Gastroesophageal sphincter (tissue), 4 donors: ENCODE measurements around the gene CAPN2. TPM values are rescaled to one million over a fixed set of nuclear protein-coding genes. Genes with fewer than 3 reads are reported as not detected.

Experiments
- ATAC-seq: fragments of 150-250 bp; one replicate; pipeline ENCODE4 v1.9.1; 2016; ENCODE audit warnings: mild to moderate bottlenecking, moderate library complexity
- H3K27ac ChIP-seq, 4 donors: fragments of 200-600 bp; sonication (generic) in 3 of 4; 1 replicate in 3 of 4; 2 replicates in 1 of 4; pipeline ENCODE4 v1.5.1; 2016 to 2019
- H3K27me3 ChIP-seq: fragments of 200-600 bp; sonication (generic); one replicate; pipeline ENCODE4 v1.5.1; 2019
- H3K36me3 ChIP-seq, 2 donors: fragments of 200-600 bp; sonication (generic); one replicate each; pipeline ENCODE4 v1.5.1; 2019; ENCODE audit warnings: control low read depth in 1 of 2
- H3K4me1 ChIP-seq, 3 donors: fragments of 200-600 bp; sonication (generic); 1 replicate in 2 of 3; 2 replicates in 1 of 3; pipeline ENCODE4 v1.5.1; 2016 to 2019; ENCODE audit warnings: control low read depth in 2 of 3
- H3K4me3 ChIP-seq, 2 donors: fragments of 200-600 bp; sonication (generic); one replicate each; pipeline ENCODE4 v1.5.1; 2019; ENCODE audit warnings: mild to moderate bottlenecking in 1 of 2, moderate library complexity in 1 of 2
- H3K9me3 ChIP-seq, 3 donors: fragments of 200-600 bp; sonication (generic); one replicate each; pipeline ENCODE4 v1.5.1; 2017 to 2019; ENCODE audit warnings: control low read depth in 2 of 3
- CTCF ChIP-seq, 4 experiments: fragments of 200-600 bp in 2 of 4; fragments of 450-650 bp in 2 of 4; sonication (generic) in 1 of 4; IDR thresholded peaks; one replicate each; pipeline ENCODE4 v1.5.1; 2017 to 2019; ENCODE audit warnings: antibody characterized with exemption in 4 of 4, mild to moderate bottlenecking in 2 of 4, moderate library complexity in 2 of 4
- EP300 ChIP-seq: sonication (generic); formaldehyde crosslinking; IDR thresholded peaks from one replicate; pipeline ENCODE4 v1.6.1; 2017; ENCODE audit warnings: antibody characterized with exemption, mild to moderate bottlenecking
- POLR2A ChIP-seq, 2 donors: fragments of 450-650 bp; IDR thresholded peaks; one replicate each; pipeline ENCODE4 v1.6.1; 2017; ENCODE audit warnings: antibody characterized with exemption in 2 of 2, mild to moderate bottlenecking in 2 of 2, moderate library complexity in 1 of 2
- POLR2AphosphoS5 ChIP-seq: sonication (generic); formaldehyde crosslinking; IDR thresholded peaks from one replicate; pipeline ENCODE4 v1.6.1; 2017; ENCODE audit warnings: antibody characterized with exemption
- WGBS, 2 donors: methylation state at CpG; one replicate each; pipeline ENCODE4 v1.1.5; 2018; ENCODE audit warnings: low coverage in 1 of 2; 5-methylcytosine and 5-hydroxymethylcytosine counted together
- total RNA-seq, 4 donors: library from RNA; depleted of rRNA; stranded (reverse); fragments of >200 nt; gene quantifications; one replicate each; pipeline ENCODE4 v1.1.0, GENCODE V29; 2016

Gene CAPN2
- total RNA-seq, 4 donors from 2014 or later: 140 to 174 (median 149) TPM

DNA sequence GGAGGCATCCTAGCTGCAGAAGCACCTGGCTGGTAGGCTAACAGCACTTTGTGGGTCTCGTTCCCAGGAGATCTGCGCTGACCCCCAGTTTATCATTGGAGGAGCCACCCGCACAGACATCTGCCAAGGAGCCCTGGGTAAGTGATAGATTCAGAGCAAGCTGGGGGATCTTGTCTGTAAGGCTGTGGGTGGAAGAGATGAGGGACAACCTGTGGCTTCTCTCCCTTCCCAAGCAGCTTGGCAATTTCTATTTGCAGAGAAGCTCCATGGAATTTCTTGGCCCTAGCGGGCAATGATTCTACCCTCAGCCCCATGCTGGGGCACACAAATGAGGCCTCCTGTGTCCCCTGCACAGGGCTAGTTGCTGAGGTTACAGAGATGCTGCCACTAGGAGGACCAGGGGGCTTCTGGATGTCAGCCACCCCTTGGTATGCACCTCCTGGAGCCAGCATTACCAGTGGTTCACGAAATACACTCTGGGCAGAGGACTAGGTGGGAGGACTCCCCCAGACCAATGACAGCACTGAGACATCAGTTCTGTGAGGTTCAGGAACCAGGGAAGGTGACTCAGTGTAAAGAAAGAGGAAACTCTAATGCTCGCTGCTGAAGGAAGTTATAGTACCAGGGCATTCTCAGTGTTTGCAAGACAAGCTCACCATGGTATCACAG lies 5.5 kb downstream of the CAPN2 start:
- Histone ChIP-seq H3K4me3 (no peak overlapping the region), H3K4me1 (peaks cover 15 to 94% (median 66%) of the 10 kb centered on the region in 3 donors), H3K27me3 (no peaks in the 10 kb centered on the region), H3K27ac (peak overlapping the region in 3 of 4 donors; percentile 76 to 98 (median 81)), H3K9me3 (no peaks in the 10 kb centered on the region), H3K36me3 (peaks cover 0 to 51% of the 10 kb centered on the region in 2 donors)
- no peak for ATAC-seq
- WGBS, 2 donors: 71 to 79% methylated on average over 1 to 4 of the region's 6 CpGs
- TF ChIP-seq CTCF (IDR thresholded peaks at IDR 0.05): no peak
- TF ChIP-seq POLR2AphosphoS5: no peak
- no peak for TF ChIP-seq EP300
- TF ChIP-seq POLR2A (IDR thresholded peaks at IDR 0.05): no peak

GRCh38 chr1:223718850-223719249 lies 6.5 kb downstream of the CAPN2 start:
- H3K4me3 ChIP-seq: no peak overlapping the region
- WGBS, 2 donors: 59 to 80% methylated on average over 2 to 5 of the region's 5 CpGs
- H3K27ac ChIP-seq: peak overlapping the region; percentile 6 to 98 (median 78)
- no peak for ATAC-seq
- peaks cover 0 to 61% of the 10 kb centered on the region in 2 donors for H3K36me3 ChIP-seq
- H3K27me3 ChIP-seq: no peaks in the 10 kb centered on the region
- TF ChIP-seq POLR2AphosphoS5: no peak
- no peak for TF ChIP-seq EP300
- TF ChIP-seq CTCF (IDR thresholded peaks at IDR 0.05): no peak
- no peak for TF ChIP-seq POLR2A (IDR thresholded peaks at IDR 0.05)
- peaks cover 15 to 96% (median 62%) of the 10 kb centered on the region in 3 donors for H3K4me1 ChIP-seq
- H3K9me3 ChIP-seq: no peaks in the 10 kb centered on the region

GRCh38 chr1:223720971-223721591 lies 8.7 kb downstream of the CAPN2 start:
- Histone ChIP-seq H3K27ac (peak overlapping the region; percentile 45 to 98 (median 78)), H3K36me3 (peaks cover 0 to 74% of the 10 kb centered on the region in 2 donors), H3K4me1 (peaks cover 8 to 95% (median 47%) of the 10 kb centered on the region in 3 donors), H3K27me3 (no peaks in the 10 kb centered on the region), H3K9me3 (no peaks in the 10 kb centered on the region), H3K4me3 (no peak overlapping the region)
- TF ChIP-seq POLR2A (IDR thresholded peaks at IDR 0.05) (no peak), POLR2AphosphoS5 (peak; percentile 93)
- peak; percentile 87 for ATAC-seq
- 20 to 41% methylated on average over 1 to 3 of the region's 4 CpGs for WGBS, 2 donors

- H3K4me1 ChIP-seq: peaks cover 11 to 95% (median 48%) of the 10 kb centered on the region in 3 donors
- no peak for ATAC-seq
- H3K9me3 ChIP-seq: no peaks in the 10 kb centered on the region
- H3K27me3 ChIP-seq: no peaks in the 10 kb centered on the region
- WGBS, 2 donors: 63 to 81% methylated on average over 4 of the region's 5 CpGs
- peak overlapping the region; percentile 45 to 98 (median 78) for H3K27ac ChIP-seq
- TF ChIP-seq CTCF (IDR thresholded peaks at IDR 0.05) (no peak), POLR2A (IDR thresholded peaks at IDR 0.05) (no peak), POLR2AphosphoS5 (no peak), EP300 (no peak)
- H3K4me3 ChIP-seq: no peak overlapping the region
- peaks cover 0 to 73% of the 10 kb centered on the region in 2 donors for H3K36me3 ChIP-seq
Observed at GRCh38 chr1:223721658-223722607, 9.6 kb downstream of the CAPN2 start.

GRCh38 chr1:223723351-223723904 lies 11.1 kb downstream of the CAPN2 start:
- Histone ChIP-seq H3K9me3 (no peaks in the 10 kb centered on the region), H3K27ac (peak overlapping the region in 3 of 4 donors; percentile 5 to 71 (median 41)), H3K36me3 (peaks cover 0 to 64% of the 10 kb centered on the region in 2 donors), H3K4me1 (peaks cover 11 to 95% (median 44%) of the 10 kb centered on the region in 3 donors), H3K27me3 (no peaks in the 10 kb centered on the region), H3K4me3 (no peak overlapping the region)
- TF ChIP-seq POLR2AphosphoS5: no peak
- TF ChIP-seq POLR2A (IDR thresholded peaks at IDR 0.05): no peak
- WGBS, 2 donors: 80 to 83% methylated on average over 1 to 4 of the region's 6 CpGs
- ATAC-seq: no peak
